Caki2 (cell line): ENCODE measurements around the gene TCF7. TPM values are rescaled to one million over a fixed set of nuclear protein-coding genes. Genes with fewer than 3 reads are reported as not detected.

ENCODE experiments used
- DNase-seq: peaks from one replicate; pipeline ENCODE4 v3.0.0-alpha.2; 2015; ENCODE audit warnings: low read depth
- in situ Hi-C: cut with HindIII; loops from 2 replicates; pipeline ENCODE4 v1.10.0; 2016; ENCODE audit warnings: low sequenced_read_pairs, low pct_unique_long_range_greater_than_20kb, mixed read lengths
- total RNA-seq: library from RNA; depleted of rRNA; stranded (reverse); fragments of >200 nt; shearing (Covaris generic); gene quantifications from 2 replicates; pipeline ENCODE4 v1.2.3, GENCODE V29; 2014; ENCODE audit warnings: low replicate concordance

The TCF7 gene
- total RNA-seq, 1 experiment from 2014 or later, result 2.5 TPM

GRCh38 chr5:134086943-134087305 is 27.6 kb upstream of the TCF7 start:
- DNase-seq, result no peak
- in situ Hi-C loops, result no loop called here

- in situ Hi-C loops, result no loop called here
- DNase-seq, result no peak
These were observed 26.2 kb upstream of the TCF7 start for GRCh38 chr5:134088291-134088690.

GRCh38 chr5:134088994-134089560 is 25.4 kb upstream of the TCF7 start:
- no peak for DNase-seq

GRCh38 chr5:134090522-134090921 is 24.0 kb upstream of the TCF7 start:
- in situ Hi-C loops, result no loop called here
- DNase-seq, result no peak

More at GRCh38 chr5:134088994-134089560, 25.4 kb upstream of the TCF7 start:
- in situ Hi-C loops, result no loop called here

- DNase-seq, result no peak
- in situ Hi-C loops, result no loop called here
These were observed 22.8 kb upstream of the TCF7 start for GRCh38 chr5:134091626-134092121.

- in situ Hi-C loops, result no loop called here
- DNase-seq, result peak; percentile 29
These were observed 21.6 kb upstream of the TCF7 start for GRCh38 chr5:134092875-134093274.

- in situ Hi-C loops, result no loop called here
- DNase-seq, result no peak
These were observed 21.1 kb upstream of the TCF7 start for GRCh38 chr5:134093351-134093750.

- no peak for DNase-seq
- in situ Hi-C loops, result no loop called here
These were observed 19.2 kb upstream of the TCF7 start for GRCh38 chr5:134095293-134095692.

GRCh38 chr5:134095887-134096589 is 18.4 kb upstream of the TCF7 start:
- in situ Hi-C loops, result no loop called here

GRCh38 chr5:134097211-134097749 is 17.2 kb upstream of the TCF7 start:
- in situ Hi-C loops, result no loop called here
- no peak for DNase-seq

More at GRCh38 chr5:134095887-134096589, 18.4 kb upstream of the TCF7 start:
- DNase-seq, result no peak

- in situ Hi-C loops, result no loop called here
- no peak for DNase-seq
These were observed 15.8 kb upstream of the TCF7 start for GRCh38 chr5:134098690-134099089.

GRCh38 chr5:134099288-134099872 is 15.1 kb upstream of the TCF7 start:
- in situ Hi-C loops, result no loop called here
- DNase-seq, result no peak

- in situ Hi-C loops, result no loop called here
- DNase-seq, result no peak
These were observed 14.6 kb upstream of the TCF7 start for GRCh38 chr5:134099939-134100282.

GRCh38 chr5:134100283-134101091 is 14.0 kb upstream of the TCF7 start:
- peak; percentile 55 for DNase-seq

GRCh38 chr5:134101686-134102439 is 12.6 kb upstream of the TCF7 start:
- no peak for DNase-seq
- in situ Hi-C loops, result no loop called here

More at GRCh38 chr5:134100283-134101091, 14.0 kb upstream of the TCF7 start:
- in situ Hi-C loops, result no loop called here

GRCh38 chr5:134103397-134103796 is 11.1 kb upstream of the TCF7 start:
- in situ Hi-C loops, result no loop called here
- no peak for DNase-seq

- in situ Hi-C loops, result no loop called here
- DNase-seq, result no peak
These were observed 10.4 kb upstream of the TCF7 start for GRCh38 chr5:134103998-134104654.
